Ishikawa (cell line): Measurements from ENCODE around the gene SAE1.

Source experiments
- CEBPB ChIP-seq: IDR thresholded peaks from 2 replicates; pipeline ENCODE4 v1.6.1; 2012
- CREB1 ChIP-seq: IDR thresholded peaks from 2 replicates; pipeline ENCODE4 v1.6.1; 2012; ENCODE audit warnings: low read depth
- EGR1 ChIP-seq: IDR thresholded peaks from 2 replicates; pipeline ENCODE4 v1.6.1; 2012
- EP300 ChIP-seq: IDR thresholded peaks from 2 replicates; pipeline ENCODE4 v1.6.1; 2012; ENCODE audit warnings: borderline replicate concordance
- FOXM1 ChIP-seq: IDR thresholded peaks from 2 replicates; pipeline ENCODE4 v1.6.1; 2012; ENCODE audit warnings: low read depth, borderline replicate concordance
- NFIC ChIP-seq: IDR thresholded peaks from 2 replicates; pipeline ENCODE4 v1.6.1; 2012
- RAD21 ChIP-seq: IDR thresholded peaks from 2 replicates; pipeline ENCODE4 v1.6.1; 2012; ENCODE audit warnings: low read depth
- TAF1 ChIP-seq: IDR thresholded peaks from 2 replicates; pipeline ENCODE4 v1.6.1; 2012; ENCODE audit warnings: low read depth, mild to moderate bottlenecking
- TEAD4 ChIP-seq: IDR thresholded peaks from 2 replicates; pipeline ENCODE4 v1.6.1; 2012
- YY1 ChIP-seq: IDR thresholded peaks from 2 replicates; pipeline ENCODE4 v1.6.1; 2012; ENCODE audit warnings: low read depth
- TF ChIP-seq, protein P1 (sequence below): IDR thresholded peaks from 2 replicates; pipeline ENCODE4 v1.6.1; 2012; ENCODE audit warnings: low read depth, mild to moderate bottlenecking
- TF ChIP-seq, protein P2 (sequence below): IDR thresholded peaks from 2 replicates; pipeline ENCODE4 v1.6.1; 2012

DNA sequence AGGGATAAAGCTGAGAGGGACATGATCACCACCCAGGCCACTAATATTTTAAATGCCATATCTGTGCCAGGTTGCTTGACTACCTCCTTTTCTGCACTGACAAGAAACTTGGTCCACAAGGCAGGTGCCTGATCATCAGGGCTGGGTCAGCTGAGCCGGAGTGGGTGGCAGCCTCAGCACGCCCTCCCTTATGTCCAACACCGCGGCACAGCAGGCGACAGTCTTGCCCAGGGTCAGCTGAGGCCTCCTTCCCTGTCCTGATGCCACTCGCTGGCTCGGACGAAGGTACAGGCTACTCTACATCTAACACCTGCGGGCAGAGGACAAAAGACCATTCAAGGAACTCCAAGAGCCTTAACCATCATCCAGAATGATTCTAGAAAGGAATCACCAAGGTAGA lies 33.9 kb upstream of the SAE1 start:
- no peak for TF ChIP-seq CREB1
- no peak for TF ChIP-seq RAD21
- no peak for TF ChIP-seq TAF1
- TF ChIP-seq EP300: no peak
- TF ChIP-seq, protein P1, sequence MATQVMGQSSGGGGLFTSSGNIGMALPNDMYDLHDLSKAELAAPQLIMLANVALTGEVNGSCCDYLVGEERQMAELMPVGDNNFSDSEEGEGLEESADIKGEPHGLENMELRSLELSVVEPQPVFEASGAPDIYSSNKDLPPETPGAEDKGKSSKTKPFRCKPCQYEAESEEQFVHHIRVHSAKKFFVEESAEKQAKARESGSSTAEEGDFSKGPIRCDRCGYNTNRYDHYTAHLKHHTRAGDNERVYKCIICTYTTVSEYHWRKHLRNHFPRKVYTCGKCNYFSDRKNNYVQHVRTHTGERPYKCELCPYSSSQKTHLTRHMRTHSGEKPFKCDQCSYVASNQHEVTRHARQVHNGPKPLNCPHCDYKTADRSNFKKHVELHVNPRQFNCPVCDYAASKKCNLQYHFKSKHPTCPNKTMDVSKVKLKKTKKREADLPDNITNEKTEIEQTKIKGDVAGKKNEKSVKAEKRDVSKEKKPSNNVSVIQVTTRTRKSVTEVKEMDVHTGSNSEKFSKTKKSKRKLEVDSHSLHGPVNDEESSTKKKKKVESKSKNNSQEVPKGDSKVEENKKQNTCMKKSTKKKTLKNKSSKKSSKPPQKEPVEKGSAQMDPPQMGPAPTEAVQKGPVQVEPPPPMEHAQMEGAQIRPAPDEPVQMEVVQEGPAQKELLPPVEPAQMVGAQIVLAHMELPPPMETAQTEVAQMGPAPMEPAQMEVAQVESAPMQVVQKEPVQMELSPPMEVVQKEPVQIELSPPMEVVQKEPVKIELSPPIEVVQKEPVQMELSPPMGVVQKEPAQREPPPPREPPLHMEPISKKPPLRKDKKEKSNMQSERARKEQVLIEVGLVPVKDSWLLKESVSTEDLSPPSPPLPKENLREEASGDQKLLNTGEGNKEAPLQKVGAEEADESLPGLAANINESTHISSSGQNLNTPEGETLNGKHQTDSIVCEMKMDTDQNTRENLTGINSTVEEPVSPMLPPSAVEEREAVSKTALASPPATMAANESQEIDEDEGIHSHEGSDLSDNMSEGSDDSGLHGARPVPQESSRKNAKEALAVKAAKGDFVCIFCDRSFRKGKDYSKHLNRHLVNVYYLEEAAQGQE: no peak
- TF ChIP-seq TEAD4: no peak
- TF ChIP-seq YY1: no peak
- no peak for TF ChIP-seq FOXM1
- no peak for TF ChIP-seq EGR1
- TF ChIP-seq NFIC: no peak
- TF ChIP-seq, protein P2, sequence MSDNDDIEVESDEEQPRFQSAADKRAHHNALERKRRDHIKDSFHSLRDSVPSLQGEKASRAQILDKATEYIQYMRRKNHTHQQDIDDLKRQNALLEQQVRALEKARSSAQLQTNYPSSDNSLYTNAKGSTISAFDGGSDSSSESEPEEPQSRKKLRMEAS: no peak
- no peak for TF ChIP-seq CEBPB
